Peyer's patch (tissue), 4 donors: ENCODE measurements around the gene TMEM204.

Source experiments
- CTCF ChIP-seq, 6 experiments: fragments of 450-650 bp in 4 of 6; fragments of 200-600 bp in 2 of 6; sonication (generic) in 1 of 6; IDR thresholded peaks; one replicate each; pipeline ENCODE4 v1.5.1; 2017 to 2019; ENCODE audit warnings: antibody characterized with exemption in 6 of 6, mild to moderate bottlenecking in 3 of 6, moderate library complexity in 1 of 6
- POLR2A ChIP-seq, 2 donors: fragments of 450-650 bp; IDR thresholded peaks; one replicate each; pipeline ENCODE4 v1.5.1; 2017; ENCODE audit warnings: antibody characterized with exemption in 2 of 2, mild to moderate bottlenecking in 2 of 2, moderate library complexity in 2 of 2

GRCh38 chr16:1532771-1533170 lies 695 bp upstream of the TMEM204 start:
- no peak for TF ChIP-seq CTCF (IDR thresholded peaks at IDR 0.05)
- no peak for TF ChIP-seq POLR2A (IDR thresholded peaks at IDR 0.05)
